HCT116 (cell line): ENCODE measurements around the gene OR1S2. TPM values are rescaled to one million over a fixed set of nuclear protein-coding genes. Genes with fewer than 3 reads are reported as not detected.

ENCODE experiments used
- ATAC-seq: fragments of 200-7000 bp; cut with Tn5 transposase; 2 replicates; pipeline ENCODE4 v1.9.1; 2020; ENCODE audit warnings: mild to moderate bottlenecking, moderate library complexity
- BruUV-seq: library from RNA; stranded (reverse); fragments of 400-500 nt; replicated peaks from 2 replicates; lab custom pipeline; 2021; lab: Mats Ljungman, UMichigan
- CTCF ChIA-PET: fragments of 300-600 bp; sonication (Branson Sonifier 250); formaldehyde crosslinking; loops from one replicate; lab custom pipeline; 2021; ENCODE audit warnings: antibody characterized with exemption; lab: Charles Lee
- POLR2A ChIA-PET: fragments of 300-600, 350-600 bp; sonication (Branson Sonifier 250); formaldehyde crosslinking; loops from one replicate; lab custom pipeline; 2021; ENCODE audit warnings: antibody characterized with exemption; lab: Charles Lee
- RAD21 ChIA-PET, 2 experiments: fragments of 300-600 bp; sonication (Branson Sonifier 250); formaldehyde crosslinking; loops; one replicate each; lab custom pipeline; 2023; ENCODE audit warnings: low total read pairs in 2 of 2; ENCODE audit not compliant: uncharacterized antibody in 2 of 2, unreplicated experiment in 2 of 2, low non-redundant PET in 1 of 2; lab: Charles Lee
- DNase-seq: peaks from one replicate; pipeline ENCODE4 v3.0.0-alpha.2; 2010; ENCODE audit warnings: low read depth, low spot score
- H2AFZ ChIP-seq: fragments of 200-600 bp; shearing (Covaris generic), sonication (generic); 2 replicates; pipeline ENCODE4 v1.6.1; 2017; ENCODE audit warnings: low read depth, mixed run types, mixed read lengths, antibody characterized with exemption, low read length; ENCODE audit not compliant: poor library complexity, severe bottlenecking
- H3K27ac ChIP-seq: 2 replicates; pipeline ENCODE4 v1.5.1; 2012; ENCODE audit warnings: low read depth, low read length
- H3K27me3 ChIP-seq: fragments of 200-600 bp; sonication (generic); 2 replicates; pipeline ENCODE4 v1.6.1; 2016; ENCODE audit warnings: mixed run types, low read length, mixed read lengths; ENCODE audit not compliant: insufficient read depth
- H3K36me3 ChIP-seq, 2 experiments: fragments of 200-500 bp in 1 of 2; fragments of 200-600 bp in 1 of 2; sonication (Bioruptor generic) in 1 of 2; sonication (generic) in 1 of 2; 2 replicates each; pipeline versions ENCODE4 v1.5.1 to v1.6.1; 2014 to 2016; ENCODE audit warnings: low read length in 2 of 2, inconsistent platforms in 1 of 2, mixed read lengths in 1 of 2, mixed run types in 1 of 2; ENCODE audit not compliant: insufficient read depth in 2 of 2, control insufficient read depth in 1 of 2
- H3K4me1 ChIP-seq, 2 experiments: fragments of 200-600 bp in 1 of 2; sonication (generic) in 1 of 2; 2 replicates each; pipeline versions ENCODE4 v1.5.1 to v1.6.1; 2012 to 2017; ENCODE audit warnings: low read length in 2 of 2, inconsistent platforms in 1 of 2, mild to moderate bottlenecking in 1 of 2, mixed read lengths in 1 of 2, mixed run types in 1 of 2, moderate library complexity in 1 of 2; ENCODE audit not compliant: insufficient read depth in 2 of 2, control insufficient read depth in 1 of 2
- H3K4me2 ChIP-seq: fragments of 200-600 bp; sonication (generic); 2 replicates; pipeline ENCODE4 v1.6.1; 2017; ENCODE audit warnings: mixed run types, low read length, mixed read lengths
- H3K4me3 ChIP-seq, 2 experiments: fragments of 200-600 bp in 1 of 2; sonication (generic) in 1 of 2; replicated peaks in 1 of 2; 2 replicates each; pipeline ENCODE4 v1.5.1; 2011 to 2016; ENCODE audit warnings: low read length in 2 of 2, control low read depth in 1 of 2, low read depth in 1 of 2, mild to moderate bottlenecking in 1 of 2, mixed read lengths in 1 of 2, mixed run types in 1 of 2
- H3K79me2 ChIP-seq: fragments of 200-600 bp; sonication (generic); 2 replicates; pipeline ENCODE4 v1.6.1; 2017; ENCODE audit warnings: mild to moderate bottlenecking, mixed run types, low read length, moderate library complexity, mixed read lengths; ENCODE audit not compliant: insufficient read depth
- H3K9ac ChIP-seq: fragments of 200-600 bp; sonication (generic); 2 replicates; pipeline ENCODE4 v1.6.1; 2016; ENCODE audit warnings: low read length, mixed read lengths
- H3K9me2 ChIP-seq: fragments of 200-600 bp; sonication (generic), shearing (Covaris generic); 2 replicates; pipeline ENCODE4 v1.6.1; 2017; ENCODE audit warnings: mixed run types, mild to moderate bottlenecking, moderate library complexity; ENCODE audit not compliant: insufficient read depth
- H3K9me3 ChIP-seq, 2 experiments: fragments of 200-500 bp in 1 of 2; fragments of 200-600 bp in 1 of 2; sonication (Bioruptor generic) in 1 of 2; sonication (generic) in 1 of 2; 2 replicates each; pipeline ENCODE4 v1.6.1; 2014 to 2017; ENCODE audit warnings: low read length in 2 of 2, mixed read lengths in 2 of 2, inconsistent platforms in 1 of 2, low read depth in 1 of 2, mild to moderate bottlenecking in 1 of 2, mixed run types in 1 of 2, moderate library complexity in 1 of 2; ENCODE audit not compliant: control insufficient read depth in 1 of 2, insufficient read depth in 1 of 2
- H4K20me1 ChIP-seq: fragments of 200-600 bp; sonication (generic), shearing (Covaris generic); 2 replicates; pipeline ENCODE4 v1.6.1; 2017; ENCODE audit warnings: mixed run types, mild to moderate bottlenecking, moderate library complexity; ENCODE audit not compliant: insufficient read depth
- CBX3 ChIP-seq: IDR thresholded peaks from 2 replicates; pipeline ENCODE4 v1.6.1; 2012; ENCODE audit warnings: low read depth
- CEBPB ChIP-seq: IDR thresholded peaks from 2 replicates; pipeline ENCODE4 v1.6.1; 2012; ENCODE audit warnings: low read depth
- EGR1 ChIP-seq: IDR thresholded peaks from 2 replicates; pipeline ENCODE4 v1.6.1; 2012; ENCODE audit warnings: low read depth
- ELF1 ChIP-seq: IDR thresholded peaks from 2 replicates; pipeline ENCODE4 v1.6.1; 2012; ENCODE audit warnings: low read depth, borderline replicate concordance
- EZH2phosphoT487 ChIP-seq: fragments of 200-600 bp; IDR thresholded peaks from 2 replicates; pipeline ENCODE4 v1.6.1; 2018; ENCODE audit warnings: antibody characterized with exemption, borderline replicate concordance
- FOSL1 ChIP-seq: IDR thresholded peaks from 2 replicates; pipeline ENCODE4 v1.6.1; 2012; ENCODE audit warnings: low read depth
- JUND ChIP-seq: IDR thresholded peaks from 2 replicates; pipeline ENCODE4 v1.6.1; 2012
- POLR2A ChIP-seq: IDR thresholded peaks from 2 replicates; pipeline ENCODE4 v1.7.0; 2011; ENCODE audit warnings: borderline replicate concordance; ENCODE audit not compliant: insufficient read depth, insufficient read length; ENCODE audit errors: extremely low read depth
- POLR2AphosphoS5 ChIP-seq: IDR thresholded peaks from 2 replicates; pipeline ENCODE4 v1.6.1; 2011; ENCODE audit warnings: mild to moderate bottlenecking, low read depth, low read length, moderate library complexity
- RAD21 ChIP-seq: IDR thresholded peaks from 2 replicates; pipeline ENCODE4 v1.6.1; 2012; ENCODE audit warnings: low read depth, mild to moderate bottlenecking
- SIN3A ChIP-seq: IDR thresholded peaks from 2 replicates; pipeline ENCODE4 v1.6.1; 2012; ENCODE audit warnings: low read depth
- SP1 ChIP-seq: IDR thresholded peaks from 2 replicates; pipeline ENCODE4 v1.6.1; 2012; ENCODE audit warnings: low read depth
- SRF ChIP-seq: IDR thresholded peaks from 2 replicates; pipeline ENCODE4 v1.6.1; 2012; ENCODE audit warnings: low read depth
- TCF7L2 ChIP-seq: IDR thresholded peaks from 2 replicates; pipeline ENCODE4 v1.7.0; 2011; ENCODE audit warnings: borderline replicate concordance, inconsistent platforms; ENCODE audit not compliant: insufficient read depth, insufficient read length; ENCODE audit errors: extremely low read depth
- YY1 ChIP-seq: IDR thresholded peaks from 2 replicates; pipeline ENCODE4 v1.6.1; 2011; ENCODE audit warnings: low read length, low read depth, moderate library complexity, mild to moderate bottlenecking; ENCODE audit not compliant: insufficient replicate concordance; ENCODE audit errors: extremely low read depth
- ZFX ChIP-seq: fragments of 450-650 bp; IDR thresholded peaks from 2 replicates; pipeline ENCODE4 v1.6.1; 2017
- intact Hi-C: fragments of 100-400 bp; cut with micrococcal nuclease; formaldehyde crosslinking; loops from 2 replicates; pipeline ENCODE4 v1.10.0; 2022
- total RNA-seq: library from RNA; stranded (reverse); gene quantifications from one replicate; pipeline ENCODE4 v1.2.1, GENCODE V29; 2021; ENCODE audit not compliant: unreplicated experiment
- TF ChIP-seq, protein P1 (sequence below): IDR thresholded peaks from 2 replicates; pipeline ENCODE4 v1.6.1; 2012
- TF ChIP-seq, protein P2 (sequence below), 3 experiments: fragments of 200-600 bp in 1 of 3; sonication (generic) in 1 of 3; IDR thresholded peaks in 2 of 3; conservative IDR thresholded peaks in 1 of 3; 2 replicates each; pipeline ENCODE4 v1.5.1; 2012 to 2017; ENCODE audit warnings: low read depth in 2 of 3, low read length in 2 of 3, antibody characterized with exemption in 1 of 3, borderline replicate concordance in 1 of 3, control low read depth in 1 of 3, mild to moderate bottlenecking in 1 of 3, mixed read lengths in 1 of 3, mixed run types in 1 of 3, moderate library complexity in 1 of 3; ENCODE audit not compliant: insufficient read depth in 1 of 3
- TF ChIP-seq, protein P3 (sequence below): IDR thresholded peaks from 2 replicates; pipeline ENCODE4 v1.6.1; 2011; ENCODE audit warnings: mild to moderate bottlenecking, low read length, moderate library complexity; ENCODE audit not compliant: insufficient replicate concordance; ENCODE audit errors: extremely low read depth
- TF ChIP-seq, protein P4 (sequence below): IDR thresholded peaks from 2 replicates; pipeline ENCODE4 v1.6.1; 2012

Gene OR1S2
- total RNA-seq, 1 experiment from 2014 or later = not detected

DNA sequence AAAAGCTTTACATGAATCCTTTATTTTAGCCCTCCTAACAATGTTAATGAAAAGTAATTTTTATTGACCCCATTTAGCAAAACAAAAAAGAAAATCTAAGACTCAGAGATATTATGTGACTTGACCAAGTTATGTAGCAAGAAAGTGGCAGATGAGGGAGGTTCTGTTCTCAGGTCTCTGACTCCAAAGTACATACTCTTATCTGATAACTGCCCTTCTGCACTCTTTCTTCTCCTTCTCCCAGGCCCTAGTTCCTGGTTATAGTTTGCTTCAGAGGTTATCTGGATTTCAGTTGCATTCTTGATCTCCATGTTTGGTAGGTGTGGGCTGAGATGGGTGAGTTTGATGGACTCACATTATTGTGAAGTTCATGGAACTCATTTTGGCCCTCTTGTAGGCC, 10.6 kb downstream of the OR1S2 start:
- Histone ChIP-seq H2AFZ (no peak overlapping the region), H3K27me3 (peaks cover 2% of the 10 kb centered on the region; the same call in 1 of the 2 replicates), H3K79me2 (no peaks in the 10 kb centered on the region), H3K4me3 (no peak overlapping the region), H3K4me1 (no peaks in the 10 kb centered on the region), H3K36me3 (no peaks in the 10 kb centered on the region), H3K9ac (no peak overlapping the region), H3K27ac (no peak overlapping the region), H3K9me2 (no peaks in the 10 kb centered on the region), H3K4me2 (no peak overlapping the region), H4K20me1 (no peaks in the 10 kb centered on the region), H3K9me3 (no peaks in the 10 kb centered on the region)
- ChIA-PET POLR2A (no interaction called here), CTCF (no interaction called here), RAD21 (no interaction called here)
- no TSS peak for BruUV-seq
- intact Hi-C loops = no loop called here
- no peak for DNase-seq
- ATAC-seq = no peak
- TF ChIP-seq CBX3 (no peak), EZH2phosphoT487 (no peak), SIN3A (no peak), ELF1 (no peak), ZFX (no peak), YY1 (no peak), SP1 (no peak), EGR1 (no peak), SRF (no peak), POLR2AphosphoS5 (no peak), JUND (no peak), TCF7L2 (no peak), RAD21 (no peak), POLR2A (no peak), FOSL1 (no peak), CEBPB (no peak)
- TF ChIP-seq, protein P1, sequence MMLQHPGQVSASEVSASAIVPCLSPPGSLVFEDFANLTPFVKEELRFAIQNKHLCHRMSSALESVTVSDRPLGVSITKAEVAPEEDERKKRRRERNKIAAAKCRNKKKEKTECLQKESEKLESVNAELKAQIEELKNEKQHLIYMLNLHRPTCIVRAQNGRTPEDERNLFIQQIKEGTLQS = no peak
- TF ChIP-seq, protein P2, sequence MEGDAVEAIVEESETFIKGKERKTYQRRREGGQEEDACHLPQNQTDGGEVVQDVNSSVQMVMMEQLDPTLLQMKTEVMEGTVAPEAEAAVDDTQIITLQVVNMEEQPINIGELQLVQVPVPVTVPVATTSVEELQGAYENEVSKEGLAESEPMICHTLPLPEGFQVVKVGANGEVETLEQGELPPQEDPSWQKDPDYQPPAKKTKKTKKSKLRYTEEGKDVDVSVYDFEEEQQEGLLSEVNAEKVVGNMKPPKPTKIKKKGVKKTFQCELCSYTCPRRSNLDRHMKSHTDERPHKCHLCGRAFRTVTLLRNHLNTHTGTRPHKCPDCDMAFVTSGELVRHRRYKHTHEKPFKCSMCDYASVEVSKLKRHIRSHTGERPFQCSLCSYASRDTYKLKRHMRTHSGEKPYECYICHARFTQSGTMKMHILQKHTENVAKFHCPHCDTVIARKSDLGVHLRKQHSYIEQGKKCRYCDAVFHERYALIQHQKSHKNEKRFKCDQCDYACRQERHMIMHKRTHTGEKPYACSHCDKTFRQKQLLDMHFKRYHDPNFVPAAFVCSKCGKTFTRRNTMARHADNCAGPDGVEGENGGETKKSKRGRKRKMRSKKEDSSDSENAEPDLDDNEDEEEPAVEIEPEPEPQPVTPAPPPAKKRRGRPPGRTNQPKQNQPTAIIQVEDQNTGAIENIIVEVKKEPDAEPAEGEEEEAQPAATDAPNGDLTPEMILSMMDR (IDR thresholded peaks at IDR 0.05 in 2 of 3, conservative IDR thresholded peaks at IDR 0.05 in 1 of 3; ENCODE audit: borderline replicate concordance in 1 of 3, insufficient read depth in 1 of 3, low read depth in 2 of 3, low read length in 2 of 3) = no peak
- TF ChIP-seq, protein P3, sequence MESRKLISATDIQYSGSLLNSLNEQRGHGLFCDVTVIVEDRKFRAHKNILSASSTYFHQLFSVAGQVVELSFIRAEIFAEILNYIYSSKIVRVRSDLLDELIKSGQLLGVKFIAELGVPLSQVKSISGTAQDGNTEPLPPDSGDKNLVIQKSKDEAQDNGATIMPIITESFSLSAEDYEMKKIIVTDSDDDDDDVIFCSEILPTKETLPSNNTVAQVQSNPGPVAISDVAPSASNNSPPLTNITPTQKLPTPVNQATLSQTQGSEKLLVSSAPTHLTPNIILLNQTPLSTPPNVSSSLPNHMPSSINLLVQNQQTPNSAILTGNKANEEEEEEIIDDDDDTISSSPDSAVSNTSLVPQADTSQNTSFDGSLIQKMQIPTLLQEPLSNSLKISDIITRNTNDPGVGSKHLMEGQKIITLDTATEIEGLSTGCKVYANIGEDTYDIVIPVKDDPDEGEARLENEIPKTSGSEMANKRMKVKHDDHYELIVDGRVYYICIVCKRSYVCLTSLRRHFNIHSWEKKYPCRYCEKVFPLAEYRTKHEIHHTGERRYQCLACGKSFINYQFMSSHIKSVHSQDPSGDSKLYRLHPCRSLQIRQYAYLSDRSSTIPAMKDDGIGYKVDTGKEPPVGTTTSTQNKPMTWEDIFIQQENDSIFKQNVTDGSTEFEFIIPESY = no peak
- TF ChIP-seq, protein P4, sequence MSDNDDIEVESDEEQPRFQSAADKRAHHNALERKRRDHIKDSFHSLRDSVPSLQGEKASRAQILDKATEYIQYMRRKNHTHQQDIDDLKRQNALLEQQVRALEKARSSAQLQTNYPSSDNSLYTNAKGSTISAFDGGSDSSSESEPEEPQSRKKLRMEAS = no peak
